ENCODE data around the gene HMMR. TPM values are rescaled to one million over a fixed set of nuclear protein-coding genes. Genes with fewer than 3 reads are reported as not detected.

Gene HMMR
- total RNA-seq, 3 donors from 2014 or later: 0.15 to 3.5 TPM; not detected in 1

DNA sequence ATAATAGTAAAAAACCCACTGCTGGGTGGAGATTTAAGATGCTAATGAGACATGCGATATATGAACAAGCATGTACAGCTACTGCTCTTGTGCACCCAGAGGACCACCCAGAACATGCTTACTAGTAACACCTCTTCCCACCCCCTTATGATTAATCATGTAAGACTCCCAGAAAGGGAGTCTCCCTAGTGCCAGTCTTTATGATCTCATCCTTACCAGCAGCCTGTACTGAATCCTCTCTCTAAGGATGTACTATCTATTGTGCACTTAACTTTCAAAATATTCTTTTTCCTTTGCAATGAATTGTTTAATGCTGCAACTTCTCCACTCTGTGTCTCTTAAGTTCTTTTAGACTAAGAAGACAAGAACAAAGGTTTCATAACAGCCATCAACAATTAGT lies 35.9 kb downstream of the HMMR start:
- Histone ChIP-seq H3K36me3 (no peaks in the 10 kb centered on the region), H3K27ac (no peak overlapping the region), H3K9me3 (no peaks in the 10 kb centered on the region), H3K27me3 (no peaks in the 10 kb centered on the region), H3K4me1 (no peaks in the 10 kb centered on the region), H3K4me3 (no peak overlapping the region)
- intact Hi-C loops (cut with DNase I; ENCODE audit: low total_unique reads): no loop called here
- TF ChIP-seq POLR2A (IDR thresholded peaks at IDR 0.05) (no peak), POLR2AphosphoS5 (IDR thresholded peaks at IDR 0.05) (no peak), CTCF (IDR thresholded peaks at IDR 0.05) (no peak)
- no peak for DNase-seq (ENCODE audit: low spot score in 2 of 2)

GRCh38 chr5:163497315-163497714 lies 36.9 kb downstream of the HMMR start:
- no peak for DNase-seq (ENCODE audit: low spot score in 2 of 2)
- no peaks in the 10 kb centered on the region for H3K9me3 ChIP-seq
- no peak overlapping the region for H3K4me3 ChIP-seq
- H3K27me3 ChIP-seq: no peaks in the 10 kb centered on the region
- no peaks in the 10 kb centered on the region for H3K4me1 ChIP-seq
- H3K27ac ChIP-seq: no peak overlapping the region
- TF ChIP-seq POLR2A (IDR thresholded peaks at IDR 0.05) (no peak), POLR2AphosphoS5 (IDR thresholded peaks at IDR 0.05) (no peak), CTCF (IDR thresholded peaks at IDR 0.05) (no peak)
- intact Hi-C loops (cut with DNase I; ENCODE audit: low total_unique reads): no loop called here
- no peaks in the 10 kb centered on the region for H3K36me3 ChIP-seq

DNA sequence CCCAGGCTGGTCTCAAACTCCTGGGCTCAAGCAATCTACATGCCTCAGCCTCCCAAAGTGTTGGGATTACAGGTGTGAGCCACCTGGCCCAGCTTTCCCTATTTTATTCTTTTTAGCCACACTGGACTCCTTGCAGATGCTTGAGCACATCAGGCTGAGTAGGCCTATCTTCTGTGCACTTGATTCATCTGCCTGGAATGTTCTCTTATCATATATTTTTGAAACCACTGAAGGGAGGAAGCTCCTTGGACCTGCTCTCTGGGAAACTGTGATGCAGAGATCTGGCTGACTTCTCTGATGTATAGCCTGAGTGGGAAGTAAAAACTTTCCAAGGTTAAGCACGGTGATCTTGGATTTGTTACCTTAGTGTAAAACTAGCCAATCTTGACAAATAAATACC lies 38.5 kb downstream of the HMMR start:
- intact Hi-C loops (cut with DNase I; ENCODE audit: low total_unique reads): no loop called here
- H3K27ac ChIP-seq: no peak overlapping the region

DNA sequence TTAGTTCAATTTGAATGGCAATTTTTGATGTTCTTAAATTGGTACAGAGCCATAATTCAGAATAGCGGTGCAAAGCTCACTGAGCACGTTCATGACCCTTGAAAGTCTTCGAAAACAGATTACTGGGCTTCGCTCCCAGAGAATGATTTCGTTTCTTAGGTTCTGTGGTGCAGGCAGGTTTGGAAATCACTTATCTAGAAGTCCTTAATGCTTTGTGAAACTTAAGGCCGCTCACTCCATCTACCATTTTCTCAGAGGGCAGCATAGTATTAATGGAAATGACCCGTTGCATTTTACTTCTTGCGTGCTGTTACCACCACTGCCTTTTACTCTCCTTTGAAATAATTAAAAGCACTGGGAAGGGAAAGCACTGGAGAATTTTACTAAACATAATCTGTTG lies 42.1 kb downstream of the HMMR start:
- Histone ChIP-seq H3K27me3 (no peaks in the 10 kb centered on the region), H3K27ac (peak overlapping the region; percentile 98 to 99), H3K9me3 (no peaks in the 10 kb centered on the region), H3K36me3 (no peaks in the 10 kb centered on the region), H3K4me3 (peak overlapping the region; percentile 58 to 75 (median 71)), H3K4me1 (peaks cover 0 to 9% of the 10 kb centered on the region in 2 donors)
- TF ChIP-seq POLR2AphosphoS5 (IDR thresholded peaks at IDR 0.05) (no peak), POLR2A (IDR thresholded peaks at IDR 0.05) (no peak), CTCF (IDR thresholded peaks at IDR 0.05) (no peak)
- intact Hi-C loops (cut with DNase I; ENCODE audit: low total_unique reads): no loop called here
- no peak for DNase-seq (ENCODE audit: low spot score in 2 of 2)

More for the DNA sequence above, 38.5 kb downstream of the HMMR start:
- no peaks in the 10 kb centered on the region for H3K9me3 ChIP-seq
- no peaks in the 10 kb centered on the region for H3K4me1 ChIP-seq
- no peaks in the 10 kb centered on the region for H3K27me3 ChIP-seq
- TF ChIP-seq CTCF (IDR thresholded peaks at IDR 0.05): no peak
- TF ChIP-seq POLR2A (IDR thresholded peaks at IDR 0.05): no peak
- no peak for TF ChIP-seq POLR2AphosphoS5 (IDR thresholded peaks at IDR 0.05)
- H3K4me3 ChIP-seq: no peak overlapping the region
- no peak for DNase-seq (ENCODE audit: low spot score in 2 of 2)
- no peaks in the 10 kb centered on the region for H3K36me3 ChIP-seq

- H3K9me3 ChIP-seq: no peaks in the 10 kb centered on the region
- peak overlapping the region; percentile 98 to 99 for H3K27ac ChIP-seq
- H3K4me3 ChIP-seq: peak overlapping the region; percentile 58 to 75 (median 71)
- no peaks in the 10 kb centered on the region for H3K36me3 ChIP-seq
- DNase-seq (ENCODE audit: low spot score in 2 of 2): peak in 1 of 2 donors; percentile 58
- peaks cover 5 to 17% of the 10 kb centered on the region in 2 donors for H3K4me1 ChIP-seq
- no peaks in the 10 kb centered on the region for H3K27me3 ChIP-seq
- TF ChIP-seq CTCF (IDR thresholded peaks at IDR 0.05) (no peak), POLR2AphosphoS5 (IDR thresholded peaks at IDR 0.05) (peak in 2 of 3 donors; percentile 21 to 61)
- intact Hi-C loops (cut with DNase I; ENCODE audit: low total_unique reads): no loop called here
Observed at GRCh38 chr5:163503106-163504078, 43.0 kb downstream of the HMMR start.

Data from breast epithelium (tissue), 4 donors.